ENCODE measurements around the gene NEXN. TPM values are rescaled to one million over a fixed set of nuclear protein-coding genes. Genes with fewer than 3 reads are reported as not detected.

Gene NEXN
- total and polyA plus RNA-seq, 2 of the 8 experiments (the other 6 are each of a cell fraction or from before 2014, with no cell fraction given) = 0.20 to 2.9 TPM

- FAIRE-seq (no peak), DNase-seq (ENCODE audit: low read depth in 1 of 2, low spot score in 2 of 2) (no peak)
- Histone ChIP-seq H3K9ac (replicated peaks in 1 of 4; ENCODE audit: extremely low read depth in 1 of 4, low read depth in 3 of 4, low read length in 3 of 4) (no peak overlapping the region), H3K4me2 (ENCODE audit: insufficient read depth in 1 of 2, low read depth in 2 of 2, low read length in 2 of 2) (no peak overlapping the region), H3K18ac (ENCODE audit: extremely low read depth, low read length) (no peak overlapping the region), H3K79me2 (ENCODE audit: control insufficient read depth in 1 of 2, insufficient read depth in 2 of 2, low read length in 2 of 2) (peaks cover 4 to 87% of the 10 kb centered on the region in 2 experiments), H2BK15ac (ENCODE audit: low read length) (no peak overlapping the region), H3K4ac (replicated peaks; ENCODE audit: insufficient read length, low read depth, low read length) (no peak overlapping the region), H3K4me3 (ENCODE audit: extremely low read depth in 1 of 4, insufficient read depth in 2 of 4, low read depth in 3 of 4, low read length in 4 of 4) (no peak overlapping the region), H3K56ac (replicated peaks; ENCODE audit: insufficient read length, low read depth, low read length) (no peak overlapping the region), H2BK120ac (replicated peaks; ENCODE audit: low read depth, low read length) (no peak overlapping the region), H3K23me2 (ENCODE audit: low read depth, low read length) (0 out of 2 replicates have a peak, but pooled peaks cover 2% of the 10 kb centered on the region), H3K9me3 (ENCODE audit: insufficient read depth in 2 of 2, low read depth in 1 of 2, low read length in 1 of 2) (no peaks in the 10 kb centered on the region), H3K36me3 (ENCODE audit: control insufficient read depth in 2 of 4, insufficient read depth in 4 of 4, low read length in 3 of 4) (peaks cover 0 to 6% (median 0%) of the 10 kb centered on the region in 4 experiments; a peak in 1 of 8 replicates), H3K23ac (ENCODE audit: insufficient read length) (no peak overlapping the region), H2AFZ (ENCODE audit: low read length) (no peak overlapping the region), H4K8ac (ENCODE audit: extremely low read depth, insufficient read depth, low read length) (no peak overlapping the region), H3K14ac (ENCODE audit: insufficient read length) (no peak overlapping the region), H2BK20ac (ENCODE audit: low read length) (no peak overlapping the region), H4K91ac (replicated peaks; ENCODE audit: insufficient read length, low read length) (no peak overlapping the region), H3K27ac (ENCODE audit: low read depth, low read length) (no peak overlapping the region), H2BK5ac (ENCODE audit: low read depth, low read length) (no peak overlapping the region), H2AK5ac (ENCODE audit: low read depth, low read length) (no peak overlapping the region), H3K79me1 (ENCODE audit: low read depth, low read length) (peaks cover 4% of the 10 kb centered on the region), H2BK12ac (ENCODE audit: low read depth, low read length) (no peak overlapping the region), H3K27me3 (replicated peaks in 1 of 4; ENCODE audit: control insufficient read depth in 3 of 4, extremely low read depth in 1 of 4, insufficient read depth in 3 of 4, low read length in 3 of 4) (no peaks in the 10 kb centered on the region), H4K5ac (ENCODE audit: insufficient read length, low read depth, low read length) (no peak overlapping the region), H3K4me1 (replicated peaks in 1 of 4; ENCODE audit: control insufficient read depth in 3 of 4, insufficient read depth in 4 of 4, low read length in 3 of 4) (peaks cover 0 to 6% (median 2%) of the 10 kb centered on the region in 4 experiments; a peak in 2 of 7 replicates), H4K20me1 (replicated peaks in 1 of 2; ENCODE audit: control insufficient read depth in 1 of 2, insufficient read depth in 2 of 2, low read length in 2 of 2) (peaks cover 3 to 7% of the 10 kb centered on the region in 2 experiments)
- POLR2A ChIA-PET (ENCODE audit: partially characterized antibody) = interaction anchor here (3.7 to 7.5 kb wide), 2 partner anchors 13 to 21 kb away, joined by 13 to 40 read pairs; partner anchors contain the start of gene DNAJB4
- CTCF ChIA-PET (ENCODE audit: partially characterized antibody) = interaction anchor here (0.7 kb wide), 1 partner anchor 17 kb away, joined by 3 read pairs; no protein-coding TSS in a partner anchor
- no peak for TF ChIP-seq CHD7 (IDR thresholded peaks at IDR 0.05; ENCODE audit: insufficient replicate concordance, low read length)
Observed at GRCh38 chr1:77983997-77984355, 95.6 kb downstream of the NEXN start.
